Umbilical cord (tissue), 2 donors: ENCODE measurements around the gene MAFG. TPM values are rescaled to one million over a fixed set of nuclear protein-coding genes. Genes with fewer than 3 reads are reported as not detected.
"Not testable (repeated sequence)": the region's sequence is repeated elsewhere in the genome, so short reads cannot be mapped to it uniquely, and the experiment has no call there.

ENCODE experiments used
- DNase-seq: peaks from one replicate; pipeline ENCODE4 v3.0.0-alpha.2; 2015; ENCODE audit warnings: low spot score
- total RNA-seq: library from RNA; depleted of rRNA; stranded (reverse); fragments of >200 nt; gene quantifications from one replicate; pipeline ENCODE4 v1.2.3, GENCODE V29; 2014; ENCODE audit warnings: low replicate concordance; ENCODE audit not compliant: insufficient read depth

The MAFG gene
- total RNA-seq, 1 donor from 2014 or later, result 8.4 TPM

- peak; percentile 87 for DNase-seq
These were observed 4.0 kb downstream of the MAFG start for GRCh38 chr17:81923302-81924260.

GRCh38 chr17:81922566-81923301 lies 4.8 kb downstream of the MAFG start:
- DNase-seq, result no peak

DNA sequence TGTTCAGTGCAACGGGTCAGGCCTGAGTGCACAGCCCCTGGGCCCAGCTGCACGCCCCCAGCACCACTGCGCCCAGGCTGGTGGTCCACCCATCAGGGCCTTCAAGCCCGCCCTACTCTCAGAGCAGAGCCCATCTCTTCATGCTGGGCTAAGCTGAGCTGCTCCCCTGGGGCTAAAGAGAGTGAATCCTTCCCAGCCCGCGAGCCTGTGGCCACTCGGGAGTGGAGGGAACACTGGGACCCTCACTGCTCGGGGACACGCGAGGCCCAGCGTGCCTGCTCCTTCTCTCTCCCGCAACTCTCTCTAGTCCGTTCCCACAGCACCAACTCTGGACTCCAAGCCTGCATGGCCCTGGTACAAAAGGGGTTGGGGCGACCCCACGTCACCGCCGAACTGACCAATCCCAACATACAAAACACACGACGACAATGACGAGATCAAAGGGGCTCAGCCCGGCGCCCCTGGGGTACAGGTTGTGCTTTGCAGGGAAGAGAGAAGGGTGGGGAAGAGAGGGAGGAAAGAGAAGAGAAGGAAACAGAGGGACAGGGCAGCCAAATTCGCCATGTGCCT lies 5.5 kb downstream of the MAFG start:
- DNase-seq, result no peak

- DNase-seq, result no peak
These were observed 6.0 kb downstream of the MAFG start for GRCh38 chr17:81921537-81921862.

DNA sequence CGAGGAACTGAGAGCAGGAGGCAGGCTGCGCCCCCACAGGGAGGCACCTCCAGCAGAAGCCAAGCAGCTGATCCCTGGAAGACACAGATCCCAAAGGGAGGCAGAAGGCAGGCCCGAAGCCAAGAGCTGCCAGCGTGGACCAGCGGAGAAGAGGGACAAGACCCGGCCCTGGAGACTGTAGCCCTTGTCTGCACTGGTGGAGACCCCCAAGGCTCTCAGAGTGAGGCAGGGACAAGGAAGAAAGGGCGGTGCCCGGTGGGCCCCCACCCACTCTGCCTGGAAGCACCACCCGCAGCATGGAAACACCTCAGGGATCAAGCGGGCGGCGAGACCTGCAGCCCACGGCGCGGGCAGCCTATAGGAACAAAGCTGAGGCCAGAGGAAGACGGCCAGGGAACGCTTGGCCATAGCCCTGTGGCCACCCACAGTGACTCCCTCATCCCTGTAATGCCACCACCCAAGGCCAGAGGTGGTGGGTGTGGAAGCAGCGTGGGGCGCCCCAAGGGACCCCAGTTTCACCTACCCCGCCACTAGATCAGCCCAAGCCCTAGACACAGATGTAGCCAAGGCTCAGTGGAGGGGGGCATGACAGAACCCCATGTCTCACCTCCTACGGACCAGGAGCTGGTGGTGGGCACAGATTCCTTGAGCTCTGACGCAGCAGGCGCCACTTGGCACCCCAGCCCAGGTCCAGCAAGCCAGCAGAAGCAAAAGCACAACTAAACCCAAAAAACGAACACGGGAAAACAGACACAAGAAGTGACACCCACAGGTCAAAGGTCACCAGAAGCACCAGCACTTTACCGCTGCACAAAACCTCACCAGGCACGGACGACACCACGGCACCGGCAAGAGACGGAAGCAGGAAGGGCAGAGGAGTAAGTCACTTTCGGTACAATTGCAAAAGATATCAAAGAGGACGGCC lies 6.7 kb downstream of the MAFG start:
- no peak for DNase-seq

DNA sequence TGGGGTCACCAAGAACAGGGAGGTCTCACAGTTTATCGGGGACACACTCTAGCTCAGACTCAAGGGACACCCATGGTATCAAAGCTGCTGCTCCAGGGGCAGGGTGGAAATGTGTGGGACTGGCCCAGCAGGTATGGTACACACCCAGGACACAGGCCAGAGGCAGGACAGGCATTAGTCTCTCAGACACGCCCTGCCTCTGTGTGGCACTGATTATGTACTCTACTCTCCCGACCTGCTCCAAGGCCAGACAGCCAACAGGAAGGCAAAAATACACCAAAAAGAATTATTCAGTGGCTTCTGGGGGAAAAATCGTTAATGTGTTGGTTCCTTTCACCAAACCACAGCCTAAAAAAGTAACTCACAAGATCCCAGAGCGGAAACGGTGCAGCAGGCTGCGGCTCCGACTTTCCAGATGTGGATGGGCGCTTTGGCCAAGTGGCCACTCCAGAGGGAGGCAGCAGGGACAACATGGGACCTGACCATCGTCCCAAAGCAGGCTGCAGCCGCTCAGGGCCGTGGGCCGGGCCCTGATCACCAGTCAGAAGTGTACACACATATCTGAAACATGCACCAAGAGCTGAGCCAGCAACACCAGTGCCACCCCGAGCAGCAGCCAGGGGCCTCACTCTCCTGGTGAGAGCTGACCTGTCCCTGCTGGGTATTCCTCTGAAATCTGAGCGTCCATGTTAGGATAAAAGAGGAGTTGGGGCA lies 8.5 kb downstream of the MAFG start:
- no peak for DNase-seq

- DNase-seq, result not testable (repeated sequence)
These were observed 9.2 kb downstream of the MAFG start for GRCh38 chr17:81918333-81918669.

DNA sequence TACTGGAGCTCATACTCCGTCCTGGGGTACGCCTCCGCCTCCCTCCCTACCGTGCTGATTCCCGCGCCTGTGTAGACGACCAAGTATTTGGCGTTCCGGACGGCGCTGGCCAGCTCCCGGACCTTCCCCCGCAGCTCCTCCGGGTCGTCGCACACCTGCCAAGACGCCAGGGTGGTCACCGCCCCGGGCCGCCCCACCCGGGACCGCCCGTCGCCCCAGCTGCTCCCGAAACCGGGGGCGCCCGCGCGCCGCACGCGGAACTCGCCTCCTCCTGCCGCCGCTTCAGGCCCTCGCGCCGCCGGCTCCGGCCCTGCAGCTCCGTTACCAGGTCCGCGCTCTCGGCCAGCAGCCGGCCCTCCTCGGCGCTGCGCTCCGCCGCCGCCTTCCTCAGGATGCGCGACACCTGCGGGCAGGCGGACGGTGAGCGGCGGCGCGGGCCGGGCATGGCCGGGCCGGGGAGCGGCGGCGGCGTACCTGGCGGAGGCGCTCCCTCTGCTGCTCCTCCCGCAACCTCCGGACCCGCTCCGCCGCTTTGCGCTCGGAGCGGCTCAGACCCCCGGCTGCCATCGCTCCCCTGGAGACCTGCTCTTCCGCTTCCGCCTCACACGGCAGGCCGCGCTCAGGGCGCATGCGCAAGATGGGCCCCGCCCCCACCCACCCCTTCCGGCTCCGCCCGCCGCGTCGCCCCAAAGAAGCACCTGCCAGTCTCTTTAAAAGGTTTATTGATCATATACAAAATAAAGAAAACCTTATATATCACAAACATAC lies 9.8 kb downstream of the MAFG start, which contains the start of gene SIRT7:
Gene SIRT7 (minus strand): TSS at position 612 of the 768 bp plus-strand sequence. CDS start 45 bp downstream, at position 567.
- peak; percentile 72 for DNase-seq

- no peak for DNase-seq
These were observed 11.1 kb downstream of the MAFG start for GRCh38 chr17:81916234-81917001.

- no peak for DNase-seq
These were observed 12.2 kb downstream of the MAFG start for GRCh38 chr17:81915331-81915730.

DNA sequence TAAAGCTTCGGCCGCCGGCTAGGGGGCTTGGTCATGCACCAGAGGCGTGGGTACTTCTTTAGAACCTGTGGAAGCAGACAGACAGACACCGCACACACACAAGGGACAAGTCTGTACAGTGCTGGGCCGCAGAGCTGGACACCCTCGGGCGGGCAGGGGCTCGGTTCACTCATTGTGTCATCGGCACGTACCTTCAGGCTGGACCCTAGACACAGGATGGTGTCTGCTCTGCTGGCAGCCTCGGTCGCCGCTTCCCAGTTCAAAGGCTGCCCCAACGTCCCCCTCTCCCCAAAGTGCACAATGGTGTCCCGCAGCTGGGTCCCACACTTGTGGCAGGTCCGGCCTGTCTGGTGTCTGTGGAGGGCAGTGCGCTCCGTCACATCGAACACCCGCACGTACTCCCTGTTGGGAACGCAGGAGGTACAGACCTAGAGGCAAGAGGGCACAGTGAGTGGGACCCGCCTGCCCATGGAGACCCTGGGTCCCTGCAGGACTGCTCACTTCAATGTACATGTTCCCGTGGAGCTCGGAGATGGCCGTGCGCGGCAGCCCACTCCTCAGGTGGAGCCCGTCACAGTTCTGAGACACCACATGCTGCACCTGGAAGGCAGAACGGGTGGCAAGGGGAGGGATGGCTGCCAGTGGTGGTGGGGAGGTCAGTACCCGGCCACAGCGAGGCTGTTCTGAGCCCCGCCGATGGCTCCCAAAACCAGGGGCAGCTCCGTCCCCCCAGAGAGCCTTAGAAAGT lies 13.3 kb downstream of the MAFG start:
- no peak for DNase-seq

DNA sequence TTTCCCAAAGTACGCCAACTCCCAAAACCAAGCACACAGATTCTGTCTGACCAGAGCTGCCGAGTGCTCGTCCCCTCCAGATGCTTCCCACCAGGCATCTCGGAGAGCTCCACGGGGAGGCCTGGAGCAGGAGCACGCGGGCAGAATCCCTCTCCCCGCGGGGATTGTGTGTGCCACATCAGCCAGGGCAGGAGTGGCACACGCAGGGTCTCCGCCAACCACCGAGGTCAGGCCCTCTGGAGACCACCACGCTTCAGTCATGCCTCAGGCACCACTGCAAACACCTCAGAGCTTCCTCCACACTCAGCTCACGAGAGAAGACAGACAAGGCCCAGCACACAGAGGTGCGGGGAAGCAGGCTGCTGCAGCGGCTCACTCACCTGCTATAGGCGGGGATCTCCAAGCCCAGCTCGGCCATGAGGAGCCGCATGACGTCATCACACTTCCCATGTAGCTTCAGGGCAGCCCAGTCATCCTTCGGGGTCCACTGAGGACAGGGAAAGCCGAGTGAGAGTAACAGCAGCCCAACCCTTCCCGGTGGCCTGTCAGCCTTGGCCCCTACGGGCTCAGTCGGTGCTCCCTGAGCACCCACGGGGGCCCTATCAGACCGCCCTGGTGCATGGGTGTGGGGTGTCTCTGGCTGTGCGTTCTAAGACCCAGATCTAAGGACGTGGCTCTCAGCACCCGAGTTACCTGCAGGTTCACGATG lies 14.0 kb downstream of the MAFG start:
- DNase-seq, result no peak

GRCh38 chr17:81912441-81913309 lies 14.9 kb downstream of the MAFG start:
- no peak for DNase-seq

DNA sequence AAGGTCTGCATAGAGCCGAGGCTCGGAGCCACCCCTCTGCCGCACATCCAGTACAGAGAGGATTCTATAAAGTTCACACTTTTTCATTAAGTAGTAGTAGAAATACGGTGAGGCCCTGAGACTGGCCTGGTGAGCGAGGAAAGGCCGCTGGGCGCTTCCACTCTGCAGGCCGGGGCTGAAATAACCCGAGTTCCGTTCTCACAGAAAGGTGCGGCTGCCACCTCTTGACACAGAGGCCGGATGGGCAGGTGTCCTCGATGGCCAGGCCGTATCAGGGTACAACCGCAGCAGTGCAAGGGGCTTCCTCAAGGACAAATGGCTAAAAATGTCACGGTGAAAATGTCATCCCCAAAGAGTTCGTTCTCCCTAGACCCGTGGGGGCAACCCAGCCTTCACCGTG lies 15.6 kb downstream of the MAFG start:
- no peak for DNase-seq

DNA sequence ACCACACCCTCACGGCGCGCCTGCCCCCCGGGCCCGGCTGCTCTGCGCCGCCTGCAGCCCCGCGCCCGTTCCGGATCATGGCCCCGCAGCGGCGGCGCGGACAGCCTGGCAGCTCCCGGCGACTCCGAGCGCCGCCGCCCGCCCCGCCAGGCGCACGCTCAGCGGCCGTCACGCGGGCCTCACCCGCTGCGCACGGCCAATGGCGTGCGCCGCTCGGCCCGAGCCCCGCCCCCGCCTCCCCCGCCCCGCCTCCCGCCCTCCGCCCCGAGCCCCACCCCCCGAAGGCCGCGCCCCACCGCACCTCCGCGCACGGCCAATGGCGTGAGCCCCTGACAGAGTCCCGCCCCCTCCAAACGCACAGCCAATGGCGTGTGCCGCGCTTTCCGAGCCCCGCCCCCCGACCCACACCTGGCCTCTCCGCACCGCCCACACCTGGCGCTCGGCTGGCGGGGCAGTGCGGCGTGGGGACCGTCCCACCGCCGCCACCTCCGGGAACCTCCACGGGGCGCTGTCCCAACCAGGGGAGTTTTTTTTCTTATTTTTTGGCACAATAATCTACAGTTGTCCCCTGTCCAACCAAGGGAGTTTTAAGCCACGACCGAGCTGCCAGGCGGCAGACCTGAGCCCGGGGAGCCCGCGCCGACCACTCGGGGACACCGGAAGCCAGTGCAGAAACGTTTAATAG lies 16.1 kb downstream of the MAFG start, which contains the start of gene PCYT2:
Gene PCYT2 (minus strand): TSS at position 123 of the 685 bp plus-strand sequence. CDS start 44 bp downstream, at position 79.
- peak; percentile 87 for DNase-seq

DNA sequence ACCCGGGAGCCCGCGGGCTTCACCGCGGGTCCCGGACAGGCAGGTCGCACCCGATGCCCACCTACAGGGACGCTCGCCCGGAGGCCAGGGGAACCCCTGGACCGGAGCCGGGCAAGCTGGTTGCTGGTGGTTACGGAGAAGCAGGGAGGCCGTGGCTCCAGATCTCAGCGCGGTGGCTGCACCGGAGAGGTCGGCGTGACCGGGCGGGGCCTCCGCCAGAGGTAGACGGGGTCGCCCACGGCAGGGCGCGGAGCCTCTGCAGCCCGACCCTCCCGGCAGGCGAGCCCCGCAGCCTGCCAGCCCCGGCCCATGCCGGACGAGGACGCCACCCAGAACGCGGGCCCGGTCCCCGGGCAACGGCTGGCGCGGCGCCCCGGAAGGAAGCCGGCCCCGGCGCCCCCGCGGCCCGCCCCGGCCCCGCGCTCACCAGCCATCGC lies 16.7 kb downstream of the MAFG start:
- DNase-seq, result no peak
